Measurements from ENCODE around the gene C1orf94.

C1orf94 gene

GRCh38 chr1:34265396-34265795 is 88.7 kb downstream of the C1orf94 start:
- in situ Hi-C loops (cut with MboI; ENCODE audit: low pct_unique_long_range_greater_than_20kb, low sequenced_read_pairs, unreplicated experiment) = no loop called here

GRCh38 chr1:34266127-34266951 is 89.6 kb downstream of the C1orf94 start:
- DNase-seq (ENCODE audit: low spot score) = no peak

More at GRCh38 chr1:34265396-34265795, 88.7 kb downstream of the C1orf94 start:
- DNase-seq (ENCODE audit: low spot score) = no peak
- TF ChIP-seq, protein P1, sequence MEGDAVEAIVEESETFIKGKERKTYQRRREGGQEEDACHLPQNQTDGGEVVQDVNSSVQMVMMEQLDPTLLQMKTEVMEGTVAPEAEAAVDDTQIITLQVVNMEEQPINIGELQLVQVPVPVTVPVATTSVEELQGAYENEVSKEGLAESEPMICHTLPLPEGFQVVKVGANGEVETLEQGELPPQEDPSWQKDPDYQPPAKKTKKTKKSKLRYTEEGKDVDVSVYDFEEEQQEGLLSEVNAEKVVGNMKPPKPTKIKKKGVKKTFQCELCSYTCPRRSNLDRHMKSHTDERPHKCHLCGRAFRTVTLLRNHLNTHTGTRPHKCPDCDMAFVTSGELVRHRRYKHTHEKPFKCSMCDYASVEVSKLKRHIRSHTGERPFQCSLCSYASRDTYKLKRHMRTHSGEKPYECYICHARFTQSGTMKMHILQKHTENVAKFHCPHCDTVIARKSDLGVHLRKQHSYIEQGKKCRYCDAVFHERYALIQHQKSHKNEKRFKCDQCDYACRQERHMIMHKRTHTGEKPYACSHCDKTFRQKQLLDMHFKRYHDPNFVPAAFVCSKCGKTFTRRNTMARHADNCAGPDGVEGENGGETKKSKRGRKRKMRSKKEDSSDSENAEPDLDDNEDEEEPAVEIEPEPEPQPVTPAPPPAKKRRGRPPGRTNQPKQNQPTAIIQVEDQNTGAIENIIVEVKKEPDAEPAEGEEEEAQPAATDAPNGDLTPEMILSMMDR (IDR thresholded peaks at IDR 0.05; ENCODE audit: extremely low read depth, insufficient read depth, missing control alignments) = no peak

DNA sequence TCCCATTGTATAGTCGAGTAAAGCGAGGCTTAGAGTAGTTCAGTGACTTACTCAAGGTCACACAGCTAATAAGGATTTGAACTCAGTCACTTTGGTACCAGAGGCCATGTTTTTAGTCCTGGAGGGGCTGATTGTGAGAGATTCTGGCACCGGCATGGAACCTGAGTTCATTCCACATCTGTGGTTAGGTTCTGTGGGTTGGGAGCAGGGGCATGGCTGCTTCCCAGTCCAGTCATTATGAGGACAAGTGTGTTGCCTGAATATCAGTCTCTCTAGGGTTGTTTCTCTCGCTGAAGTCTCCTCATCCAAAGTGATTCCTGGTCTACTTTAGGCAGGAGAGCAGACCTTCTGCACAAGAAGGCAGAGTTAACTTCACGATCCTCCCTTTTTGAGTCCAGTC is 90.6 kb downstream of the C1orf94 start:
- TF ChIP-seq, protein P1 (IDR thresholded peaks at IDR 0.05; ENCODE audit: extremely low read depth, insufficient read depth, missing control alignments) = no peak
- in situ Hi-C loops (cut with MboI; ENCODE audit: low pct_unique_long_range_greater_than_20kb, low sequenced_read_pairs, unreplicated experiment) = no loop called here
- no peak for DNase-seq (ENCODE audit: low spot score)

More at GRCh38 chr1:34266127-34266951, 89.6 kb downstream of the C1orf94 start:
- in situ Hi-C loops (cut with MboI; ENCODE audit: low pct_unique_long_range_greater_than_20kb, low sequenced_read_pairs, unreplicated experiment) = no loop called here
- TF ChIP-seq, protein P1 (IDR thresholded peaks at IDR 0.05; ENCODE audit: extremely low read depth, insufficient read depth, missing control alignments) = no peak

DNA sequence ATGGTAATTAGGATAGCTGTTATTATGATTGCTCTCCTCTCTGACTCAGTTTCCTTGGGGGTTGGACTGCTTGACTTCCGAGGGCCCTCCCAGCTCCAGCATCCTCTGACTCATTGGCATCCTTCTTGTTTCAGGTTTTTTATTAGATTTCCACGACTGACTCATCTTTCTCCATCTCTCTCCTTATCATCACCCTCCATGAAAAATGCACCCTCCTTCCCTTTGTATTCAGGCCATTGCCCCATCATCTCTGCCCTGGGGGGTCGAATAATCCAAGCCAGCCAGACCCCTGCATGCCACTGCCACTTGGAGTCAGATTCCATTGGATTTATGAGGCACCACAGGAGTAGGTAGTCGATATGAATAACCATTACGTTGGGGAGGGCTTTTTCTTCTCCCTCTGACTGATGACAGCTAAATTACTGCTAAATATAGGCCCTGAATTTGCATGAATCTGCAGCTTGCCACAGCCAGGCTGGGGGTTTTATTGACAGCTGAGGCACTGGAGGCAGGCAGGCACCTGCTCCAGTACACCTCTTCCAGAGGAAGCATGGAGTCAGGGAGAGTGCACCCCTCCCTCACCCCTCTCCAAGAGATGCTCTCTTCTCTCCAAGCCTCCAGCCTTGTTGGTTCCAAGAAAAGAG is 91.7 kb downstream of the C1orf94 start:
- in situ Hi-C loops (cut with MboI; ENCODE audit: low pct_unique_long_range_greater_than_20kb, low sequenced_read_pairs, unreplicated experiment) = no loop called here
- TF ChIP-seq, protein P1 (IDR thresholded peaks at IDR 0.05; ENCODE audit: extremely low read depth, insufficient read depth, missing control alignments) = no peak
- DNase-seq (ENCODE audit: low spot score) = no peak

All from GM13977 (cell line).